ENCODE measurements around the gene GLOD4.

GRCh38 chr17:726271-726919 is 55.7 kb downstream of the GLOD4 start:
- TF ChIP-seq CTCF (IDR thresholded peaks at IDR 0.05) (no peak), POLR2A (IDR thresholded peaks at IDR 0.05) (no peak)
